Measurements from ENCODE around the gene PCDHGB2. TPM values are rescaled to one million over a fixed set of nuclear protein-coding genes. Genes with fewer than 3 reads are reported as not detected.
"Not testable (repeated sequence)": the region's sequence is repeated elsewhere in the genome, so short reads cannot be mapped to it uniquely, and the experiment has no call there.

The PCDHGB2 gene
- total RNA-seq (1 to 10 TPM; 1.2 to 2.4 (median 1.9) TPM), polyA plus RNA-seq (under 1 TPM; 0.10 to 0.67 (median 0.65) TPM)
- long read RNA-seq, donor 1 = 0 reads
- long read RNA-seq, donor 2 = 0 reads

DNA sequence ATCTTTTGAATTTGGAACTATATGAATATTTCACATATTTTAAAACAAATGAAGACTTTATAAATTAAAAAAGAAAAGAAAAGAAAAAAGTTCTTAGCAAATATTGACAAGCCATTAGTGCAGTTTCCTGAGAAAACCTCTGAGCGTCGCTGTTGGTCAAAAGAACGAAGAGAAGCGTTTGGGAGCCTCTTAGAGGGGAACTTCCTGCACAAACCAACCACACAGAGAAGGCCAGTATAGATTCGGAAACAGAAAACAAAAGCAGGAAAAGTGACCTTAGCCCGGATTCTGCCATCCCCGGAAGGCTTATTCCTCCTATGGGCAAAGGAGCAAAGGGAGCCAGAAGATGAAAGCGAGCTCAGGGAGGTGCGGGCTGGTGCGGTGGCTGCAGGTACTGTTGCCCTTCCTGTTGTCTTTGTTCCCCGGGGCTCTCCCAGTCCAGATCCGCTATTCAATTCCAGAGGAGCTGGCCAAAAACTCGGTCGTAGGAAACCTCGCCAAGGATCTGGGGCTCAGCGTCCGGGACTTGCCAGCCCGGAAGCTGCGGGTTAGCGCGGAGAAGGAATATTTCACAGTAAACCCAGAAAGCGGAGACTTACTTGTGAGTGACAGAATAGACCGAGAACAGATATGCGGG, at the start of gene PCDHGB2:
PCDHGB2 (plus strand) TSS at position 205 of the 637 bp plus-strand sequence; CDS start at position 347, 142 bp downstream.
- ATAC-seq (peak in 3 of 4 donors; percentile 37 to 72 (median 62)), DNase-seq (no peak)
- H3K9me3 ChIP-seq = peaks cover 35% of the 10 kb centered on the region
- H3K27ac ChIP-seq = no peak within 1 kb of the TSS
- H3K4me1 ChIP-seq = no peaks in the 10 kb centered on the region
- 14 to 25% (median 17%) methylated on average over 24 of the region's 24 CpGs for WGBS, 3 donors
- H3K36me3 ChIP-seq (ENCODE audit: insufficient read depth in 1 of 2, low read depth in 1 of 2) = no peaks in the 10 kb centered on the region
- peaks cover 0 to 77% (median 16%) of the 10 kb centered on the region in 3 donors for H3K27me3 ChIP-seq (ENCODE audit: insufficient read depth in 3 of 3, low read length in 2 of 3)
- peak within 1 kb of the TSS; percentile 52 for H3K4me3 ChIP-seq
- TF ChIP-seq, protein P1, sequence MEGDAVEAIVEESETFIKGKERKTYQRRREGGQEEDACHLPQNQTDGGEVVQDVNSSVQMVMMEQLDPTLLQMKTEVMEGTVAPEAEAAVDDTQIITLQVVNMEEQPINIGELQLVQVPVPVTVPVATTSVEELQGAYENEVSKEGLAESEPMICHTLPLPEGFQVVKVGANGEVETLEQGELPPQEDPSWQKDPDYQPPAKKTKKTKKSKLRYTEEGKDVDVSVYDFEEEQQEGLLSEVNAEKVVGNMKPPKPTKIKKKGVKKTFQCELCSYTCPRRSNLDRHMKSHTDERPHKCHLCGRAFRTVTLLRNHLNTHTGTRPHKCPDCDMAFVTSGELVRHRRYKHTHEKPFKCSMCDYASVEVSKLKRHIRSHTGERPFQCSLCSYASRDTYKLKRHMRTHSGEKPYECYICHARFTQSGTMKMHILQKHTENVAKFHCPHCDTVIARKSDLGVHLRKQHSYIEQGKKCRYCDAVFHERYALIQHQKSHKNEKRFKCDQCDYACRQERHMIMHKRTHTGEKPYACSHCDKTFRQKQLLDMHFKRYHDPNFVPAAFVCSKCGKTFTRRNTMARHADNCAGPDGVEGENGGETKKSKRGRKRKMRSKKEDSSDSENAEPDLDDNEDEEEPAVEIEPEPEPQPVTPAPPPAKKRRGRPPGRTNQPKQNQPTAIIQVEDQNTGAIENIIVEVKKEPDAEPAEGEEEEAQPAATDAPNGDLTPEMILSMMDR (IDR thresholded peaks at IDR 0.05) = peak; percentile 38
- intact Hi-C loops (cut with DNase I) = no loop called here

DNA sequence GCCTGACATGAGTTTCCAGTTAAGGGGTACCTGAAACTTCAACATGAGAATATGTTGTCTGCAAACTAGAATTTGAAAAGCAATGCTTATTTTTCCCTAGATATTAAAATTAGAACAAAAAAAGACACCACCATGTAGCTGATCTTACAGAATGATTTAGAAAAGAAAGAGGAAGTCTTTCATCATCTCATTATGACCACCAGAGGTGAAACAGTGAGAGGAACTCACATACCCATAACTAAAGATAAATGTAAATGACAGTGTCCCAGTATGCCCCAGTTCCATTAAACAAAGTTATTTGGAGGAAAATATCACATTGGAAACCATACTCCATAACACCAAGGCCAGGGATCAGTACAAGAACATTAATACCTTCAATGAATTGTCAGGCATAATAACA, 46.1 kb upstream of the PCDHGB2 start:
- peaks cover 57% of the 10 kb centered on the region for H3K9me3 ChIP-seq
- intact Hi-C loops (cut with DNase I) = no loop called here
- no peak for ATAC-seq
- no peak overlapping the region for H3K27ac ChIP-seq
- no peak overlapping the region for H3K4me3 ChIP-seq
- TF ChIP-seq, protein P1 (IDR thresholded peaks at IDR 0.05) = no peak
- H3K27me3 ChIP-seq (ENCODE audit: insufficient read depth in 3 of 3, low read length in 2 of 3) = no peaks in the 10 kb centered on the region
- peaks cover 10 to 17% of the 10 kb centered on the region in 2 donors for H3K36me3 ChIP-seq (ENCODE audit: insufficient read depth in 1 of 2, low read depth in 1 of 2)
- no peak for DNase-seq
- H3K4me1 ChIP-seq = peaks cover 8% of the 10 kb centered on the region

GRCh38 chr5:141316963-141317362, 42.8 kb upstream of the PCDHGB2 start:
- H3K27me3 ChIP-seq (ENCODE audit: insufficient read depth in 3 of 3, low read length in 2 of 3); intact Hi-C loops (cut with DNase I); ATAC-seq; H3K4me3 ChIP-seq; H3K27ac ChIP-seq; DNase-seq: not testable (repeated sequence)
- Histone ChIP-seq H3K36me3 (ENCODE audit: insufficient read depth in 1 of 2, low read depth in 1 of 2) (peaks cover 9 to 27% of the 10 kb centered on the region in 2 donors), H3K4me1 (peaks cover 15% of the 10 kb centered on the region), H3K9me3 (peaks cover 65% of the 10 kb centered on the region)
- WGBS, 3 donors = 81 to 91% (median 82%) methylated on average over 4 of the region's 4 CpGs

DNA sequence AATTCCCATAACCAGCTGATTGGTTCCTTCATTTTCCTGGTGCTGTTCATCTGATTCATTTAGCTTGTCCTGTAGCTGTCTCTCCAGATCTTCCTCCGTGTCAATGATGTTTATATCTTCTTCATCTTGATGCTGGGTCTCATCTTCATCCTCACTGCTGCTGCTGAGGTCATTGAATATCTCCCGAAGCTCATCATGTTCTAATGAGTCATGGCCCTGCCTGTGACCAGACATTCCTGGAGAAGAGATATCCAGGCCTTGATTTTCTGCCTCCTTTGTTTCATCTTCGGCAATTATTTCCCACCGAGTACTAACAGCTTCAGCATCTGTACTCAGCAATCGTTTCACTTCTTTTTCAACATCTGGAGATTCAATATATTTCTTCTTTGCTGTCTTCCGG, 40.6 kb upstream of the PCDHGB2 start:
- H3K9me3 ChIP-seq = peaks cover 57% of the 10 kb centered on the region
- WGBS, 3 donors = 85 to 93% (median 87%) methylated on average over 6 of the region's 6 CpGs
- H3K27me3 ChIP-seq (ENCODE audit: insufficient read depth in 3 of 3, low read length in 2 of 3) = no peaks in the 10 kb centered on the region
- intact Hi-C loops (cut with DNase I) = no loop called here
- H3K36me3 ChIP-seq (ENCODE audit: insufficient read depth in 1 of 2, low read depth in 1 of 2) = peaks cover 9 to 27% of the 10 kb centered on the region in 2 donors
- TF ChIP-seq, protein P1 (IDR thresholded peaks at IDR 0.05) = no peak
- H3K27ac ChIP-seq = peak overlapping the region; percentile 98
- ATAC-seq (peak in 3 of 4 donors; percentile 50 to 61 (median 61)), DNase-seq (no peak)
- H3K4me1 ChIP-seq = peaks cover 17% of the 10 kb centered on the region
- peak overlapping the region; percentile 81 for H3K4me3 ChIP-seq

DNA sequence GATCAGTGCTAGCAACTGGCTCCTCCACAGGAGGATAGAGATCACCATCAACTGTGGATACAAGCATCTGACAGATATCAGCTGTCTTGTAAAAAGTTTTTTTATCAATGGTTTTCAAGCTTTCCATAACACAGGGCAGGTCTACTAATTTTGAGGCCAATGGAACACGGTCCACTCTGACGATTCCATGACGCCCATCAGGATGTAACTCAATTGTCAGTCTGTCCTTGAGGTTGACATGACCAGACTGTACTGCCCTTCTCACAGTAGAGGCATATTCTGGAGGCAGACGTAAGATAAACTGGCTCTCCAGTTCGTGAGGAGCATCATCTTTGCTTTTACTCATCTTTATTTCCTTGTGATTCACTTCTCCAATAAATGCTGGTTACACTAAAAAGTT, 40.1 kb upstream of the PCDHGB2 start:
- Histone ChIP-seq H3K4me1 (peaks cover 17% of the 10 kb centered on the region), H3K36me3 (ENCODE audit: insufficient read depth in 1 of 2, low read depth in 1 of 2) (peaks cover 9 to 27% of the 10 kb centered on the region in 2 donors), H3K27me3 (ENCODE audit: insufficient read depth in 3 of 3, low read length in 2 of 3) (no peaks in the 10 kb centered on the region), H3K27ac (peak overlapping the region; percentile 98), H3K4me3 (peak overlapping the region; percentile 81), H3K9me3 (peaks cover 52% of the 10 kb centered on the region)
- TF ChIP-seq, protein P1 (IDR thresholded peaks at IDR 0.05) = no peak
- ATAC-seq (peak in 3 of 4 donors; percentile 26 to 40 (median 28)), DNase-seq (no peak)
- WGBS, 3 donors = 60 to 67% (median 67%) methylated on average over 5 of the region's 5 CpGs
- intact Hi-C loops (cut with DNase I) = loop anchor here in 1 of 2 donors (5.0 to 10.0 kb wide), 2 partner anchors 195 to 238 kb away; partner anchors contain the start of gene PCDHB4

All from psoas muscle (tissue), 8 donors.